Measurements from ENCODE around the gene GUCA1C. TPM values are rescaled to one million over a fixed set of nuclear protein-coding genes. Genes with fewer than 3 reads are reported as not detected.

GUCA1C gene
- total RNA-seq, 2 donors from 2014 or later: not detected

DNA sequence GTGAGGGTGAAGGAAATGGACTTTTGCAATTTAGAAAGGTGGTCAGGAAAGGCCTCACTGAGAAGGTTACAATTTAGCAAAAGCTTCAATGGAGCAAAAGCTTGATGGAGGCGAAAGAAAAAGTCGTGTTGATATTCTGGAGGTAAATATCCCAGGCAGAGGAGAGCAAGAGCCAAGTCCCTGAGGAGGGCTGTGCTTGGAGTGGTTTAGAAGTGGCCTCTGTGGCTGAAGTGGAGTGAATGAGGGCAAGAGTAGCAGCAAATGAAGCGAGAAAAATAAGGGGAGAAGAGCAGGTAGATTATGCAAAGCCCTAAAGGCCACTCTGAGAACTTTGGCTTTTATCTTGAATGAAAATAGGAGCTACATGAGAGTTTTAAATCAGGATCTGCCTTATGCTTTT, 54.1 kb downstream of the GUCA1C start:
- no peaks in the 10 kb centered on the region for H3K27me3 ChIP-seq (replicated peaks; ENCODE audit: insufficient read depth)
- TF ChIP-seq POLR2AphosphoS5 (IDR thresholded peaks at IDR 0.05): no peak
- TF ChIP-seq, protein P1, sequence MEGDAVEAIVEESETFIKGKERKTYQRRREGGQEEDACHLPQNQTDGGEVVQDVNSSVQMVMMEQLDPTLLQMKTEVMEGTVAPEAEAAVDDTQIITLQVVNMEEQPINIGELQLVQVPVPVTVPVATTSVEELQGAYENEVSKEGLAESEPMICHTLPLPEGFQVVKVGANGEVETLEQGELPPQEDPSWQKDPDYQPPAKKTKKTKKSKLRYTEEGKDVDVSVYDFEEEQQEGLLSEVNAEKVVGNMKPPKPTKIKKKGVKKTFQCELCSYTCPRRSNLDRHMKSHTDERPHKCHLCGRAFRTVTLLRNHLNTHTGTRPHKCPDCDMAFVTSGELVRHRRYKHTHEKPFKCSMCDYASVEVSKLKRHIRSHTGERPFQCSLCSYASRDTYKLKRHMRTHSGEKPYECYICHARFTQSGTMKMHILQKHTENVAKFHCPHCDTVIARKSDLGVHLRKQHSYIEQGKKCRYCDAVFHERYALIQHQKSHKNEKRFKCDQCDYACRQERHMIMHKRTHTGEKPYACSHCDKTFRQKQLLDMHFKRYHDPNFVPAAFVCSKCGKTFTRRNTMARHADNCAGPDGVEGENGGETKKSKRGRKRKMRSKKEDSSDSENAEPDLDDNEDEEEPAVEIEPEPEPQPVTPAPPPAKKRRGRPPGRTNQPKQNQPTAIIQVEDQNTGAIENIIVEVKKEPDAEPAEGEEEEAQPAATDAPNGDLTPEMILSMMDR (IDR thresholded peaks at IDR 0.05): no peak
- no peak for TF ChIP-seq POLR2A (IDR thresholded peaks at IDR 0.05)
- 89% methylated on average over 3 of the region's 3 CpGs for WGBS
- DNase-seq (ENCODE audit: low spot score): no peak
- no peak overlapping the region for H3K4me3 ChIP-seq
- intact Hi-C loops (cut with DNase I): no loop called here
- H3K4me1 ChIP-seq (replicated peaks): no peaks in the 10 kb centered on the region
- H3K27ac ChIP-seq: no peak overlapping the region
- no peaks in the 10 kb centered on the region for H3K9me3 ChIP-seq
- H3K36me3 ChIP-seq: no peaks in the 10 kb centered on the region

DNA sequence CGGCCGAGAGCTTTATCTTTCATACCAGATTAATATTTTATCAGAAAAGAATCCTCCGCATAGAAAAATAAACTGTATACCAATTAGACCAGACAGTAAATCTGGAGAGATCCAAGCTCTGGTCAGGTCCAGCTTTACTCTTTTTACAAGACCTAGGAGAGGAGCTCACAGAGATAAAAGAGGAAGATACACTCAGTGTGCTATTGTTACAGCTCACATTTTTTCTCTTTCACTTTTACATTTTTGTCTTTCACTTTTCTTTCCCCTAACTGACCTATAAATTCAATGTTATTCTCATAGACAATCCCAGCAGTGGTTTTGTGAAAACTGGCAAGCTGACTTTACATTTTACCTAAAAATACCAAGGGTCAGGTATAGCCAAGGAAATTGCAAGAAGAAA, 55.8 kb downstream of the GUCA1C start:
- Histone ChIP-seq H3K27me3 (replicated peaks; ENCODE audit: insufficient read depth) (no peaks in the 10 kb centered on the region), H3K27ac (no peak overlapping the region), H3K36me3 (no peaks in the 10 kb centered on the region), H3K9me3 (no peaks in the 10 kb centered on the region), H3K4me1 (replicated peaks) (no peaks in the 10 kb centered on the region), H3K4me3 (no peak overlapping the region)
- no peak for TF ChIP-seq POLR2AphosphoS5 (IDR thresholded peaks at IDR 0.05)
- TF ChIP-seq, protein P1 (IDR thresholded peaks at IDR 0.05): no peak
- TF ChIP-seq POLR2A (IDR thresholded peaks at IDR 0.05): no peak
- WGBS: 68% methylated on average over 3 of the region's 3 CpGs
- intact Hi-C loops (cut with DNase I): no loop called here
- DNase-seq (ENCODE audit: low spot score): no peak

DNA sequence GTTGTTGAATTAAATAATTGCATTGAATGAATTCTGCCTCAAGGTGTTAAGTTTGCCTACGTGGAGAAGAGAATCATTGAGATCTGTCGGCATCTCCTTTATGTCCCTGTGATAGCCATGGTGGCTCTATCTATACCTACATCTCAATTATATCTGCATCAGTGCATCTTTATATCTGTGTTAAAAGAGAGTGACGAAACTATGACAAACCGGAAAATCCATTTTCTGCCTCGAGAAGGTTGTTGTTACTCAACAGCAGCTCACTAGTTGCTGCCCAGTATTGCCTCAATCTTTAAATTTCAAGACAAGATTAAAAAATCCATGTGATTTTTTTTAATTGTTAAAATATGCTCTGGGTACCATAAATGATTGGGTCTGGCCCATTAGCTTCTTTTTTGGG, 58.7 kb downstream of the GUCA1C start:
- Histone ChIP-seq H3K27ac (no peak overlapping the region), H3K27me3 (replicated peaks; ENCODE audit: insufficient read depth) (no peaks in the 10 kb centered on the region), H3K4me3 (no peak overlapping the region), H3K9me3 (no peaks in the 10 kb centered on the region), H3K36me3 (no peaks in the 10 kb centered on the region), H3K4me1 (replicated peaks) (no peaks in the 10 kb centered on the region)
- TF ChIP-seq POLR2AphosphoS5 (IDR thresholded peaks at IDR 0.05): no peak
- TF ChIP-seq POLR2A (IDR thresholded peaks at IDR 0.05): no peak
- TF ChIP-seq, protein P1 (IDR thresholded peaks at IDR 0.05): no peak
- WGBS: 82% methylated on average over 5 of the region's 5 CpGs
- intact Hi-C loops (cut with DNase I): no loop called here
- no peak for DNase-seq (ENCODE audit: low spot score)

DNA sequence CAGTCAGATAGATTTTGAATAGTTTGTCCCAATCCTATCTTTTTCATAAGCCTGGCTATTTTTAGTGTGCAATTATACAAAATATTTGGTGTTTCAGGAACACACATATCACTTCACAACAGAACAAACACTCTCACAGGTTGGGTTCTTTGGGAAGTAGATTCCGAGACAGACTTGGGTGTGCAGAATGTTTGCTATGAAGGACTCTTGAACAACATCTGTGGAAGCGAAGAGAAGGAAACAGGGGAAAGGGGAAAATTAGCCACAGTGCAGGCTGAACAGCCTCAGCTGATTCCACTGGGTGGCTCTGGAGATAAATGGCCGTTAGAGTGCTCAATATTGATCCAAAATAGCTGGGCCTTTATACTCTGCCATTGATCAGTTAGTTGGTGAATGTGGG, 61.8 kb downstream of the GUCA1C start:
- WGBS: 86% methylated on average over 3 of the region's 3 CpGs
- Histone ChIP-seq H3K9me3 (no peaks in the 10 kb centered on the region), H3K27me3 (replicated peaks; ENCODE audit: insufficient read depth) (no peaks in the 10 kb centered on the region), H3K4me1 (replicated peaks) (no peaks in the 10 kb centered on the region), H3K27ac (no peak overlapping the region), H3K36me3 (no peaks in the 10 kb centered on the region), H3K4me3 (no peak overlapping the region)
- intact Hi-C loops (cut with DNase I): no loop called here
- TF ChIP-seq, protein P1 (IDR thresholded peaks at IDR 0.05): no peak
- TF ChIP-seq POLR2AphosphoS5 (IDR thresholded peaks at IDR 0.05): no peak
- TF ChIP-seq POLR2A (IDR thresholded peaks at IDR 0.05): no peak
- DNase-seq (ENCODE audit: low spot score): no peak

DNA sequence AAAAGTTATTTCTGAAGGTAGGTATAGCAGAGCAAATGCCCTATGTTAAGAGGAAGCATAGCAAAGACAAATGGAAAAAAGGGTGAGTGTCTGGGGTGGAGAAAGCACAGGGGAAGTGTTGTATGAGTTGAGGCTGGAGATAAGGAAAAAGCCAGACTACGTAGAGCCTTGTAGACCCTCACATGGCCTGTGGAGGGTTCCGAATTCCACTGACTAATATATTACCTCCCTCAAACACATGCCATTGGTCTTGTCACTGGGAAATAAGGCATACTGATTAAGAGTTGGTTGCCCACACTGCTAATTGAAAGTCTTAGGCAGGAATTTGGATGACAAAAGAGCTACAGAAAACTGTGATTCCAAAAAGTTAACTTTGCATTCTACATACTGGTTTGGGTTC, 65.9 kb downstream of the GUCA1C start:
- no peaks in the 10 kb centered on the region for H3K4me1 ChIP-seq (replicated peaks)
- intact Hi-C loops (cut with DNase I): no loop called here
- no peak for TF ChIP-seq POLR2AphosphoS5 (IDR thresholded peaks at IDR 0.05)
- no peak for TF ChIP-seq POLR2A (IDR thresholded peaks at IDR 0.05)
- TF ChIP-seq, protein P1 (IDR thresholded peaks at IDR 0.05): no peak
- no peaks in the 10 kb centered on the region for H3K27me3 ChIP-seq (replicated peaks; ENCODE audit: insufficient read depth)
- WGBS: 92% methylated on average over 2 of the region's 2 CpGs
- H3K36me3 ChIP-seq: no peaks in the 10 kb centered on the region
- H3K4me3 ChIP-seq: no peak overlapping the region
- no peaks in the 10 kb centered on the region for H3K9me3 ChIP-seq
- DNase-seq (ENCODE audit: low spot score): no peak
- H3K27ac ChIP-seq: no peak overlapping the region

Data from prostate gland (tissue), 2 donors.